IPS-18a (cell line): Measurements from ENCODE around the gene ATP2B2.

Source experiments
- H3K27ac ChIP-seq: one replicate; pipeline ENCODE4 v1.5.1; 2013; ENCODE audit warnings: low read length
- H3K27me3 ChIP-seq: one replicate; pipeline ENCODE4 v1.6.1; 2013; ENCODE audit warnings: mild to moderate bottlenecking, low read length; ENCODE audit not compliant: control insufficient read depth, insufficient read depth
- H3K36me3 ChIP-seq: one replicate; pipeline ENCODE4 v1.6.1; 2013; ENCODE audit warnings: low read depth, low read length; ENCODE audit not compliant: control insufficient read depth
- H3K4me1 ChIP-seq: one replicate; pipeline ENCODE4 v1.6.1; 2013; ENCODE audit warnings: low read depth, low read length; ENCODE audit not compliant: control insufficient read depth
- H3K4me3 ChIP-seq: one replicate; pipeline ENCODE4 v1.5.1; 2013; ENCODE audit warnings: low read length
- H3K9ac ChIP-seq: one replicate; pipeline ENCODE4 v1.6.1; 2013; ENCODE audit warnings: mild to moderate bottlenecking, low read length, moderate library complexity
- H3K9me3 ChIP-seq: one replicate; pipeline ENCODE4 v1.6.1; 2013; ENCODE audit warnings: low read depth, low read length; ENCODE audit not compliant: control insufficient read depth

The ATP2B2 gene

GRCh38 chr3:10501664-10502052 lies 3.7 kb downstream of the ATP2B2 start:
- Histone ChIP-seq H3K9ac (no peak overlapping the region), H3K27me3 (peaks cover 8% of the 10 kb centered on the region), H3K36me3 (no peaks in the 10 kb centered on the region), H3K27ac (no peak overlapping the region), H3K4me3 (no peak overlapping the region), H3K4me1 (no peaks in the 10 kb centered on the region), H3K9me3 (no peaks in the 10 kb centered on the region)

- Histone ChIP-seq H3K4me3 (no peak overlapping the region), H3K9me3 (no peaks in the 10 kb centered on the region), H3K36me3 (no peaks in the 10 kb centered on the region), H3K27ac (no peak overlapping the region), H3K9ac (no peak overlapping the region), H3K27me3 (peaks cover 8% of the 10 kb centered on the region), H3K4me1 (no peaks in the 10 kb centered on the region)
Observed at GRCh38 chr3:10500717-10501663, 4.4 kb downstream of the ATP2B2 start.

GRCh38 chr3:10498271-10498670 lies 7.1 kb downstream of the ATP2B2 start:
- no peaks in the 10 kb centered on the region for H3K4me1 ChIP-seq
- no peak overlapping the region for H3K4me3 ChIP-seq
- H3K36me3 ChIP-seq, result no peaks in the 10 kb centered on the region
- H3K27me3 ChIP-seq, result no peaks in the 10 kb centered on the region
- no peak overlapping the region for H3K27ac ChIP-seq
- no peaks in the 10 kb centered on the region for H3K9me3 ChIP-seq
- no peak overlapping the region for H3K9ac ChIP-seq

GRCh38 chr3:10497439-10497838 lies 7.9 kb downstream of the ATP2B2 start:
- Histone ChIP-seq H3K4me3 (no peak overlapping the region), H3K36me3 (no peaks in the 10 kb centered on the region), H3K9me3 (no peaks in the 10 kb centered on the region), H3K27me3 (no peaks in the 10 kb centered on the region), H3K9ac (no peak overlapping the region), H3K27ac (no peak overlapping the region), H3K4me1 (no peaks in the 10 kb centered on the region)

- Histone ChIP-seq H3K9ac (no peak overlapping the region), H3K4me1 (no peaks in the 10 kb centered on the region), H3K9me3 (no peaks in the 10 kb centered on the region), H3K27ac (no peak overlapping the region), H3K4me3 (no peak overlapping the region), H3K36me3 (no peaks in the 10 kb centered on the region), H3K27me3 (no peaks in the 10 kb centered on the region)
Observed at GRCh38 chr3:10496121-10496863, 9.1 kb downstream of the ATP2B2 start.

GRCh38 chr3:10495614-10496013 lies 9.8 kb downstream of the ATP2B2 start:
- no peaks in the 10 kb centered on the region for H3K9me3 ChIP-seq
- H3K9ac ChIP-seq, result no peak overlapping the region
- no peaks in the 10 kb centered on the region for H3K27me3 ChIP-seq
- H3K4me1 ChIP-seq, result no peaks in the 10 kb centered on the region
- H3K36me3 ChIP-seq, result no peaks in the 10 kb centered on the region
- H3K4me3 ChIP-seq, result no peak overlapping the region
- H3K27ac ChIP-seq, result no peak overlapping the region

- Histone ChIP-seq H3K9ac (no peak overlapping the region), H3K27me3 (no peaks in the 10 kb centered on the region), H3K4me3 (no peak overlapping the region), H3K9me3 (no peaks in the 10 kb centered on the region), H3K4me1 (no peaks in the 10 kb centered on the region), H3K36me3 (no peaks in the 10 kb centered on the region), H3K27ac (no peak overlapping the region)
Observed at GRCh38 chr3:10495003-10495402, 10.4 kb downstream of the ATP2B2 start.

GRCh38 chr3:10494180-10494579 lies 11.2 kb downstream of the ATP2B2 start:
- H3K9ac ChIP-seq, result no peak overlapping the region
- H3K27me3 ChIP-seq, result no peaks in the 10 kb centered on the region
- no peaks in the 10 kb centered on the region for H3K4me1 ChIP-seq
- no peak overlapping the region for H3K27ac ChIP-seq
- H3K36me3 ChIP-seq, result no peaks in the 10 kb centered on the region
- H3K4me3 ChIP-seq, result no peak overlapping the region
- H3K9me3 ChIP-seq, result no peaks in the 10 kb centered on the region

- H3K27ac ChIP-seq, result no peak overlapping the region
- no peak overlapping the region for H3K9ac ChIP-seq
- H3K4me1 ChIP-seq, result no peaks in the 10 kb centered on the region
- no peaks in the 10 kb centered on the region for H3K9me3 ChIP-seq
- no peak overlapping the region for H3K4me3 ChIP-seq
- H3K36me3 ChIP-seq, result no peaks in the 10 kb centered on the region
- no peaks in the 10 kb centered on the region for H3K27me3 ChIP-seq
Observed at GRCh38 chr3:10493202-10493589, 12.2 kb downstream of the ATP2B2 start.

GRCh38 chr3:10492364-10493201 lies 12.8 kb downstream of the ATP2B2 start:
- no peaks in the 10 kb centered on the region for H3K27me3 ChIP-seq
- H3K27ac ChIP-seq, result no peak overlapping the region
- H3K9me3 ChIP-seq, result no peaks in the 10 kb centered on the region
- no peak overlapping the region for H3K4me3 ChIP-seq
- no peak overlapping the region for H3K9ac ChIP-seq
- H3K4me1 ChIP-seq, result no peaks in the 10 kb centered on the region
- no peaks in the 10 kb centered on the region for H3K36me3 ChIP-seq

- H3K9ac ChIP-seq, result no peak overlapping the region
- no peaks in the 10 kb centered on the region for H3K27me3 ChIP-seq
- H3K4me1 ChIP-seq, result no peaks in the 10 kb centered on the region
- H3K27ac ChIP-seq, result no peak overlapping the region
- no peak overlapping the region for H3K4me3 ChIP-seq
- H3K36me3 ChIP-seq, result no peaks in the 10 kb centered on the region
- no peaks in the 10 kb centered on the region for H3K9me3 ChIP-seq
Observed at GRCh38 chr3:10489746-10490483, 15.5 kb downstream of the ATP2B2 start.
